Nephron progenitor cell (in vitro differentiated cells): ENCODE measurements around the gene FAM184A.
A peak's percentile ranks its signal among the peaks of the same experiment; 100 is the strongest.

Source experiments
- DNase-seq: peaks from one replicate; pipeline ENCODE4 v3.0.0; 2021
- H3K27ac Mint-ChIP-seq: 2 replicates; pipeline ENCODE4 v1.8.0; 2021; ENCODE audit warnings: mild to moderate bottlenecking, moderate library complexity, mixed read lengths
- H3K27me3 Mint-ChIP-seq: 2 replicates; pipeline ENCODE4 v1.8.0; 2021; ENCODE audit warnings: mild to moderate bottlenecking, low read depth, mixed read lengths; ENCODE audit not compliant: poor library complexity
- H3K36me3 Mint-ChIP-seq: 2 replicates; pipeline ENCODE4 v1.8.0; 2021; ENCODE audit warnings: low read depth, mixed read lengths
- H3K4me1 Mint-ChIP-seq: 2 replicates; pipeline ENCODE4 v1.8.0; 2021; ENCODE audit warnings: mixed read lengths
- H3K4me3 Mint-ChIP-seq: 2 replicates; pipeline ENCODE4 v1.8.0; 2021; ENCODE audit warnings: mild to moderate bottlenecking, moderate library complexity, mixed read lengths
- H3K9me3 Mint-ChIP-seq: 2 replicates; pipeline ENCODE4 v1.8.0; 2021; ENCODE audit warnings: mild to moderate bottlenecking, moderate library complexity, mixed read lengths
- CTCF ChIP-seq: fragments of 200-600 bp; sonication (generic); IDR thresholded peaks from 2 replicates; pipeline ENCODE4 v1.5.0; 2021; ENCODE audit warnings: antibody characterized with exemption

Gene FAM184A

GRCh38 chr6:118930680-118931079 is 147.8 kb downstream of the FAM184A start:
- Mint-ChIP-seq H3K27ac (no peak overlapping the region), H3K9me3 (peaks cover under 1% of the 10 kb centered on the region), H3K27me3 (no peaks in the 10 kb centered on the region), H3K36me3 (peaks cover 39% of the 10 kb centered on the region), H3K4me1 (peaks cover 20% of the 10 kb centered on the region), H3K4me3 (no peak overlapping the region)
- DNase-seq, result no peak
- TF ChIP-seq CTCF, result no peak

- no peak for TF ChIP-seq CTCF
- Mint-ChIP-seq H3K36me3 (peaks cover 62% of the 10 kb centered on the region), H3K4me3 (no peak overlapping the region), H3K27ac (no peak overlapping the region), H3K4me1 (no peaks in the 10 kb centered on the region), H3K27me3 (no peaks in the 10 kb centered on the region), H3K9me3 (no peaks in the 10 kb centered on the region)
- no peak for DNase-seq
Observed at GRCh38 chr6:118923035-118923434, 155.4 kb downstream of the FAM184A start.

GRCh38 chr6:118921084-118921483 is 157.4 kb downstream of the FAM184A start:
- no peak overlapping the region for H3K27ac Mint-ChIP-seq
- peaks cover 60% of the 10 kb centered on the region for H3K36me3 Mint-ChIP-seq
- H3K4me1 Mint-ChIP-seq, result no peaks in the 10 kb centered on the region
- no peaks in the 10 kb centered on the region for H3K9me3 Mint-ChIP-seq
- DNase-seq, result no peak
- H3K27me3 Mint-ChIP-seq, result no peaks in the 10 kb centered on the region
- no peak overlapping the region for H3K4me3 Mint-ChIP-seq
- TF ChIP-seq CTCF, result no peak

- Mint-ChIP-seq H3K9me3 (no peaks in the 10 kb centered on the region), H3K4me1 (no peaks in the 10 kb centered on the region), H3K4me3 (no peak overlapping the region), H3K27ac (no peak overlapping the region), H3K27me3 (no peaks in the 10 kb centered on the region), H3K36me3 (peaks cover 67% of the 10 kb centered on the region)
- no peak for TF ChIP-seq CTCF
- no peak for DNase-seq
Observed at GRCh38 chr6:118918329-118918725, 160.1 kb downstream of the FAM184A start.

GRCh38 chr6:118917546-118918328 is 160.7 kb downstream of the FAM184A start:
- TF ChIP-seq CTCF, result no peak
- Mint-ChIP-seq H3K27ac (no peak overlapping the region), H3K36me3 (peaks cover 64% of the 10 kb centered on the region), H3K27me3 (no peaks in the 10 kb centered on the region), H3K4me1 (no peaks in the 10 kb centered on the region), H3K4me3 (no peak overlapping the region), H3K9me3 (no peaks in the 10 kb centered on the region)
- DNase-seq, result no peak

GRCh38 chr6:118914598-118914997 is 163.9 kb downstream of the FAM184A start:
- peak overlapping the region; percentile 26 for H3K27ac Mint-ChIP-seq
- DNase-seq, result no peak
- peaks cover 62% of the 10 kb centered on the region for H3K36me3 Mint-ChIP-seq
- TF ChIP-seq CTCF, result no peak
- no peaks in the 10 kb centered on the region for H3K9me3 Mint-ChIP-seq
- no peaks in the 10 kb centered on the region for H3K4me1 Mint-ChIP-seq
- H3K27me3 Mint-ChIP-seq, result no peaks in the 10 kb centered on the region
- no peak overlapping the region for H3K4me3 Mint-ChIP-seq
